H1 (cell line): ENCODE measurements around the gene PGAM1. TPM values are rescaled to one million over a fixed set of nuclear protein-coding genes. Genes with fewer than 3 reads are reported as not detected.

Experiments used
- CTCF ChIA-PET: fragments of 300-600 bp; sonication (Branson Sonifier 250); formaldehyde crosslinking; loops from one replicate; lab custom pipeline; 2021; ENCODE audit not compliant: partially characterized antibody; lab: Charles Lee
- POLR2A ChIA-PET: fragments of 300-600 bp; sonication (Branson Sonifier 250); formaldehyde crosslinking; loops from one replicate; lab custom pipeline; 2021; ENCODE audit warnings: inconsistent platforms; ENCODE audit not compliant: partially characterized antibody; lab: Charles Lee
- DNase-seq, 2 experiments: peaks; one replicate each; pipeline versions ENCODE4 v3.0.0 to v3.0.0-alpha.2; 2010 to 2022; ENCODE audit warnings: low spot score in 2 of 2, low read depth in 1 of 2, mixed read lengths in 1 of 2
- FAIRE-seq: peaks from 2 replicates; lab custom pipeline; 2011; peaks lifted over from hg19 to GRCh38; lab: Jason Lieb, UNC
- H2AFZ ChIP-seq: 2 replicates; pipeline ENCODE4 v1.8.1; 2012; ENCODE audit warnings: low read length, inconsistent platforms
- H2AK5ac ChIP-seq: 2 replicates; pipeline ENCODE4 v1.6.1; 2013; ENCODE audit warnings: low read depth, low read length
- H2BK120ac ChIP-seq: replicated peaks from 2 replicates; pipeline ENCODE3; 2013; ENCODE audit warnings: low read depth, low read length, inconsistent platforms
- H2BK12ac ChIP-seq: 2 replicates; pipeline ENCODE4 v1.6.1; 2013; ENCODE audit warnings: low read depth, low read length
- H2BK15ac ChIP-seq: 2 replicates; pipeline ENCODE4 v1.6.1; 2013; ENCODE audit warnings: low read length
- H2BK20ac ChIP-seq: 2 replicates; pipeline ENCODE4 v1.6.1; 2013; ENCODE audit warnings: low read length
- H2BK5ac ChIP-seq: 2 replicates; pipeline ENCODE4 v1.6.1; 2013; ENCODE audit warnings: low read depth, low read length
- H3K14ac ChIP-seq: 2 replicates; pipeline ENCODE4 v1.6.1; 2013; ENCODE audit warnings: inconsistent platforms; ENCODE audit not compliant: insufficient read length
- H3K18ac ChIP-seq: 2 replicates; pipeline ENCODE4 v1.6.1; 2013; ENCODE audit warnings: low read length; ENCODE audit errors: extremely low read depth
- H3K23ac ChIP-seq: 2 replicates; pipeline ENCODE4 v1.6.1; 2013; ENCODE audit warnings: inconsistent platforms; ENCODE audit not compliant: insufficient read length
- H3K23me2 ChIP-seq: 2 replicates; pipeline ENCODE4 v1.6.1; 2013; ENCODE audit warnings: low read depth, low read length
- H3K27ac ChIP-seq: 2 replicates; pipeline ENCODE4 v1.6.1; 2011; ENCODE audit warnings: low read depth, low read length, inconsistent platforms
- H3K27me3 ChIP-seq, 4 experiments: replicated peaks in 1 of 4; 1 replicate in 1 of 4; 2 replicates in 3 of 4; pipeline versions ENCODE4 v1.6.1 to v1.8.1; 2011 to 2013; ENCODE audit warnings: low read length in 3 of 4, mild to moderate bottlenecking in 3 of 4, inconsistent platforms in 2 of 4, mixed read lengths in 2 of 4, moderate library complexity in 1 of 4; ENCODE audit not compliant: control insufficient read depth in 3 of 4, insufficient read depth in 3 of 4; ENCODE audit errors: extremely low read depth in 1 of 4
- H3K36me3 ChIP-seq, 4 experiments: 2 replicates each; pipeline versions ENCODE4 v1.6.1 to v1.8.1; 2011 to 2013; ENCODE audit warnings: mild to moderate bottlenecking in 4 of 4, low read length in 3 of 4, moderate library complexity in 2 of 4, control low read depth in 1 of 4, inconsistent platforms in 1 of 4; ENCODE audit not compliant: insufficient read depth in 4 of 4, control insufficient read depth in 2 of 4
- H3K4ac ChIP-seq: replicated peaks from 2 replicates; pipeline ENCODE3; 2013; ENCODE audit warnings: low read length, low read depth, mixed read lengths, inconsistent platforms; ENCODE audit not compliant: insufficient read length
- H3K4me1 ChIP-seq, 4 experiments: replicated peaks in 1 of 4; 1 replicate in 1 of 4; 2 replicates in 3 of 4; pipeline versions ENCODE4 v1.6.1 to v1.8.1; 2011 to 2013; ENCODE audit warnings: low read length in 3 of 4, inconsistent platforms in 2 of 4, mixed read lengths in 1 of 4; ENCODE audit not compliant: insufficient read depth in 4 of 4, control insufficient read depth in 3 of 4
- H3K4me2 ChIP-seq, 2 experiments: 2 replicates each; pipeline versions ENCODE4 v1.6.1 to v1.8.1; 2011 to 2013; ENCODE audit warnings: low read depth in 2 of 2, low read length in 2 of 2, control low read depth in 1 of 2, inconsistent platforms in 1 of 2, mild to moderate bottlenecking in 1 of 2; ENCODE audit not compliant: insufficient read depth in 1 of 2
- H3K4me3 ChIP-seq, 4 experiments: fragments of 200-600, 300-600 bp in 1 of 4; sonication (generic), shearing (Covaris generic), sonication (Bioruptor Twin) in 1 of 4; 2 replicates each; pipeline versions ENCODE4 v1.5.1 to v1.8.1; 2011 to 2016; ENCODE audit warnings: low read length in 4 of 4, low read depth in 3 of 4, control low read depth in 2 of 4, inconsistent platforms in 2 of 4, mild to moderate bottlenecking in 2 of 4, mixed read lengths in 1 of 4, moderate library complexity in 1 of 4; ENCODE audit not compliant: insufficient read depth in 2 of 4; ENCODE audit errors: extremely low read depth in 1 of 4
- H3K56ac ChIP-seq: replicated peaks from 2 replicates; pipeline ENCODE3; 2013; ENCODE audit warnings: low read depth, mild to moderate bottlenecking, mixed read lengths, low read length, inconsistent platforms; ENCODE audit not compliant: insufficient read length
- H3K79me1 ChIP-seq: 2 replicates; pipeline ENCODE4 v1.6.1; 2013; ENCODE audit warnings: low read depth, low read length, control low read depth
- H3K79me2 ChIP-seq, 2 experiments: 2 replicates each; pipeline versions ENCODE4 v1.6.1 to v1.8.1; 2012 to 2013; ENCODE audit warnings: low read length in 2 of 2, mild to moderate bottlenecking in 2 of 2, inconsistent platforms in 1 of 2; ENCODE audit not compliant: insufficient read depth in 2 of 2, control insufficient read depth in 1 of 2
- H3K9ac ChIP-seq, 4 experiments: replicated peaks in 1 of 4; 1 replicate in 1 of 4; 2 replicates in 3 of 4; pipeline versions ENCODE4 v1.6.1 to v1.8.1; 2011 to 2013; ENCODE audit warnings: low read depth in 3 of 4, low read length in 3 of 4, control low read depth in 2 of 4, mild to moderate bottlenecking in 2 of 4, moderate library complexity in 2 of 4, inconsistent platforms in 1 of 4; ENCODE audit errors: extremely low read depth in 1 of 4
- H3K9me3 ChIP-seq, 2 experiments: 2 replicates each; pipeline versions ENCODE4 v1.6.1 to v1.8.1; 2012 to 2013; ENCODE audit warnings: mild to moderate bottlenecking in 2 of 2, moderate library complexity in 2 of 2, control low read depth in 1 of 2, inconsistent platforms in 1 of 2, low read depth in 1 of 2, low read length in 1 of 2, mixed read lengths in 1 of 2; ENCODE audit not compliant: insufficient read depth in 2 of 2
- H4K20me1 ChIP-seq, 2 experiments: replicated peaks in 1 of 2; 2 replicates each; pipeline versions ENCODE3 to v1.8.1; 2011 to 2013; ENCODE audit warnings: inconsistent platforms in 2 of 2, low read length in 2 of 2, mild to moderate bottlenecking in 1 of 2; ENCODE audit not compliant: insufficient read depth in 2 of 2, control insufficient read depth in 1 of 2
- H4K5ac ChIP-seq: 2 replicates; pipeline ENCODE4 v1.6.1; 2013; ENCODE audit warnings: low read length, low read depth, mixed read lengths, inconsistent platforms; ENCODE audit not compliant: insufficient read length
- H4K8ac ChIP-seq: 2 replicates; pipeline ENCODE4 v1.8.0; 2013; ENCODE audit warnings: mild to moderate bottlenecking, moderate library complexity, low read length, inconsistent platforms; ENCODE audit not compliant: insufficient read depth; ENCODE audit errors: extremely low read depth
- H4K91ac ChIP-seq: replicated peaks from 2 replicates; pipeline ENCODE3; 2013; ENCODE audit warnings: low read length, mixed read lengths, inconsistent platforms; ENCODE audit not compliant: insufficient read length
- ASH2L ChIP-seq: fragments of 200-600, 300-600 bp; sonication (generic); IDR thresholded peaks from one replicate; pipeline ENCODE4 v1.7.1; 2017; ENCODE audit warnings: low read length
- BACH1 ChIP-seq: IDR thresholded peaks from 2 replicates; pipeline ENCODE4 v1.6.1; 2012; ENCODE audit warnings: low read length, improper control_type of control experiment
- BRCA1 ChIP-seq: IDR thresholded peaks from 2 replicates; pipeline ENCODE4 v1.6.1; 2012; ENCODE audit warnings: low read depth, low read length, improper control_type of control experiment
- CEBPB ChIP-seq: IDR thresholded peaks from 2 replicates; pipeline ENCODE4 v1.6.1; 2012; ENCODE audit warnings: low read depth, low read length
- EGR1 ChIP-seq: IDR thresholded peaks from 2 replicates; pipeline ENCODE4 v1.6.1; 2011; ENCODE audit warnings: low read depth, low read length, borderline replicate concordance
- EZH2 ChIP-seq: fragments of 200-600 bp; sonication (generic); IDR thresholded peaks from 2 replicates; pipeline ENCODE4 v1.7.1; 2012; ENCODE audit warnings: low read depth, mild to moderate bottlenecking, moderate library complexity, low read length, inconsistent platforms; ENCODE audit not compliant: severe bottlenecking
- HDAC2 ChIP-seq, 2 experiments: fragments of 300-600 bp in 1 of 2; sonication (generic) in 1 of 2; IDR thresholded peaks; 2 replicates each; pipeline ENCODE4 v1.6.1; 2011 to 2012; ENCODE audit warnings: low read depth in 2 of 2, low read length in 2 of 2, mild to moderate bottlenecking in 2 of 2, moderate library complexity in 2 of 2, borderline replicate concordance in 1 of 2, inconsistent platforms in 1 of 2
- KDM1A ChIP-seq: fragments of 200-600, 300-600 bp; sonication (generic); IDR thresholded peaks from 2 replicates; pipeline ENCODE4 v1.7.1; 2016; ENCODE audit warnings: mild to moderate bottlenecking, low read length, borderline replicate concordance
- NANOG ChIP-seq: IDR thresholded peaks from 2 replicates; pipeline ENCODE4 v1.6.1; 2011; ENCODE audit warnings: low read length, low read depth, mild to moderate bottlenecking, inconsistent platforms; ENCODE audit not compliant: insufficient read depth, poor library complexity, severe bottlenecking
- NRF1 ChIP-seq: IDR thresholded peaks from 2 replicates; pipeline ENCODE4 v1.6.1; 2011; ENCODE audit warnings: mild to moderate bottlenecking, low read depth, low read length, improper control_type of control experiment
- RBBP5 ChIP-seq: IDR thresholded peaks from 2 replicates; pipeline ENCODE4 v1.7.1; 2012; ENCODE audit warnings: low read depth, mild to moderate bottlenecking, inconsistent platforms, low read length, moderate library complexity, borderline replicate concordance
- SIX5 ChIP-seq: IDR thresholded peaks from 2 replicates; pipeline ENCODE4 v1.6.1; 2011; ENCODE audit warnings: mild to moderate bottlenecking, low read depth, low read length
- SP2 ChIP-seq: IDR thresholded peaks from 2 replicates; pipeline ENCODE4 v1.6.1; 2012; ENCODE audit warnings: mild to moderate bottlenecking, low read length, inconsistent platforms
- SRF ChIP-seq: IDR thresholded peaks from 2 replicates; pipeline ENCODE4 v1.6.1; 2011; ENCODE audit warnings: mild to moderate bottlenecking, low read depth, low read length, moderate library complexity
- WGBS, 2 experiments: shearing (Covaris generic) in 1 of 2; methylation state at CpG; one replicate each; pipeline versions ENCODE4 v1.1.6 to v1.1.7; 2013 to 2015; ENCODE audit warnings: low lambda C conversion rate in 2 of 2, mixed read lengths in 2 of 2, inconsistent platforms in 1 of 2, low coverage in 1 of 2, missing lambda C conversion rate in 1 of 2; ENCODE audit not compliant: insufficient replicate concordance in 2 of 2, insufficient coverage in 1 of 2, insufficient read length in 1 of 2; ENCODE audit errors: extremely low coverage in 1 of 2, missing lambda C conversion rate in 1 of 2; 5-methylcytosine and 5-hydroxymethylcytosine counted together
- polyA plus RNA-seq, 7 experiments: library from polyadenylated mRNA; depleted of rRNA in 3 of 7; stranded (reverse) in 5 of 7; unstranded in 2 of 7; fragments of >200 nt in 5 of 7; fragments of 200-250 nt in 2 of 7; gene quantifications; 1 replicate in 5 of 7; 2 replicates in 1 of 7; 4 replicates in 1 of 7; pipeline versions ENCODE4 v1.2.1 to v1.2.3, GENCODE V29; 2011 to 2013; ENCODE audit warnings: missing spikeins in 2 of 7, mixed read lengths in 2 of 7
- total RNA-seq: library from RNA; stranded (reverse); fragmentation: NEBNext Ultra II Directional; extraction: Animal tissue kit (Norgen Biotek cat#: 25700); gene quantifications from 2 replicates; pipeline ENCODE4 v1.2.1, GENCODE V29; 2021

The PGAM1 gene
- total and polyA plus RNA-seq, 2 of the 8 experiments (the other 6 are each of a cell fraction or from before 2014, with no cell fraction given) = 791 to 799 TPM

- POLR2A ChIA-PET = interaction anchor here (1.3 kb wide), 1 partner anchor 58 kb away, joined by 3 read pairs; no protein-coding TSS in a partner anchor
- 79% methylated on average over 4 of the region's 4 CpGs; no CpG with 5 or more reads in 1 of the 2 experiments for WGBS, 2 experiments
Observed at GRCh38 chr10:97396056-97396455, 29.9 kb upstream of the PGAM1 start.

More at GRCh38 chr10:97396056-97396455, 29.9 kb upstream of the PGAM1 start:
- no peak overlapping the region for H4K5ac ChIP-seq
- CTCF ChIA-PET = no interaction called here
- no peak for FAIRE-seq
- H3K14ac ChIP-seq = no peak overlapping the region
- no peak overlapping the region for H4K91ac ChIP-seq
- H2BK20ac ChIP-seq = no peak overlapping the region
- no peak overlapping the region for H2BK12ac ChIP-seq
- no peak overlapping the region for H2AK5ac ChIP-seq
- no peak overlapping the region for H3K4me3 ChIP-seq
- no peak overlapping the region for H2BK15ac ChIP-seq
- H3K9me3 ChIP-seq = no peaks in the 10 kb centered on the region
- H3K79me2 ChIP-seq = peaks cover 0 to 12% of the 10 kb centered on the region in 2 experiments; a peak in 2 of 4 replicates
- peaks cover 3 to 49% (median 24%) of the 10 kb centered on the region in 4 experiments; a peak in 7 of 8 replicates for H3K36me3 ChIP-seq
- H2AFZ ChIP-seq = no peak overlapping the region
- peaks cover 0 to 9% of the 10 kb centered on the region in 2 experiments for H4K20me1 ChIP-seq
- no peak overlapping the region for H2BK5ac ChIP-seq
- no peaks in the 10 kb centered on the region for H3K27me3 ChIP-seq
- no peak overlapping the region for H3K4ac ChIP-seq
- H3K4me1 ChIP-seq = peaks cover 0 to 7% (median 4%) of the 10 kb centered on the region in 4 experiments; a peak in 4 of 7 replicates
- no peak overlapping the region for H3K4me2 ChIP-seq
- no peak overlapping the region for H3K27ac ChIP-seq
- no peak for DNase-seq
- H3K79me1 ChIP-seq = peaks cover 4% of the 10 kb centered on the region; the same call in 1 of the 2 replicates
- TF ChIP-seq RBBP5 (no peak), HDAC2 (IDR thresholded peaks at IDR 0.05; ENCODE audit: borderline replicate concordance in 1 of 2, low read depth in 2 of 2, low read length in 2 of 2) (no peak), BACH1 (no peak), NANOG (no peak), EZH2 (no peak), NRF1 (no peak), SP2 (no peak), BRCA1 (no peak), EGR1 (no peak), ASH2L (no peak), KDM1A (no peak), CEBPB (no peak), SRF (no peak), SIX5 (no peak)
- peaks cover 5% of the 10 kb centered on the region; the same call in 1 of the 2 replicates for H3K23me2 ChIP-seq
- no peak overlapping the region for H3K9ac ChIP-seq
- H2BK120ac ChIP-seq = no peak overlapping the region
- no peak overlapping the region for H3K56ac ChIP-seq
- H3K18ac ChIP-seq = no peak overlapping the region
- H4K8ac ChIP-seq = no peak overlapping the region
- H3K23ac ChIP-seq = no peak overlapping the region
